Aortic smooth muscle cell (primary cell): ENCODE results near the gene SAP25. TPM values are rescaled to one million over a fixed set of nuclear protein-coding genes. Genes with fewer than 3 reads are reported as not detected.

Source experiments
- total RNA-seq: library from RNA; depleted of rRNA; stranded (reverse); fragments of >200 nt; gene quantifications from 2 replicates; pipeline ENCODE4 v1.2.3, GENCODE V29; 2014

Gene SAP25
- total RNA-seq, result not detected in 2 replicates

GRCh38 chr7:100573691-100574361, at the start of gene SAP25:
Gene SAP25 (minus strand): TSS chr7:100573900. CDS start chr7:100573742, 158 bp downstream.

GRCh38 chr7:100611983-100612729, 38.5 kb upstream of the SAP25 start, which contains the start of gene MOSPD3:
Gene MOSPD3 (plus strand): TSS chr7:100612540. CDS start chr7:100612792, 252 bp downstream.

GRCh38 chr7:100586266-100587025, 12.7 kb upstream of the SAP25 start, which contains the start of gene FBXO24:
Gene FBXO24 (plus strand): TSS chr7:100586328. CDS start chr7:100586626, 298 bp downstream.

GRCh38 chr7:100585511-100586265, 12.0 kb upstream of the SAP25 start, which contains the start of gene LRCH4:
Gene LRCH4 (minus strand): TSS chr7:100586129. CDS start chr7:100586100, 29 bp downstream.

GRCh38 chr7:100538654-100539435, 34.9 kb downstream of the SAP25 start, which contains the start of gene AGFG2:
Gene AGFG2 (plus strand): TSS chr7:100539203. CDS start chr7:100539347, 144 bp downstream.

Other genes starting within 250 kb of the SAP25 start
- 7.4 and 9.9 TPM in 2 replicates for gene PILRB, start 215.8 kb downstream of the SAP25 start, total RNA-seq
- 0.62 TPM in 1 of 2 replicates, not detected in the other for gene PILRA, start 200.4 kb downstream of the SAP25 start, total RNA-seq
- 2.2 and 2.6 TPM in 2 replicates for gene ZCWPW1, start 145.2 kb downstream of the SAP25 start, total RNA-seq
- gene MEPCE, start 144.1 kb downstream of the SAP25 start, total RNA-seq, result 30.6 and 42.9 TPM in 2 replicates
- 10.3 and 14.7 TPM in 2 replicates for gene PPP1R35, start 137.4 kb downstream of the SAP25 start, total RNA-seq
- gene SPACDR, start 109.6 kb downstream of the SAP25 start, total RNA-seq, result 0.25 and 0.79 TPM in 2 replicates
- 21.7 and 22.2 TPM in 2 replicates for gene TSC22D4, start 94.7 kb downstream of the SAP25 start, total RNA-seq
- gene NYAP1, start 90.0 kb downstream of the SAP25 start, total RNA-seq, result 0.13 and 0.19 TPM in 2 replicates
- 6.0 and 9.1 TPM in 2 replicates for gene AGFG2, start 34.7 kb downstream of the SAP25 start, total RNA-seq
- gene LRCH4, start 12.2 kb upstream of the SAP25 start, total RNA-seq, result 6.5 and 8.8 TPM in 2 replicates
- gene FBXO24, start 12.4 kb upstream of the SAP25 start, total RNA-seq, result 0.40 and 0.56 TPM in 2 replicates
- 62.9 and 94.5 TPM in 2 replicates for gene PCOLCE, start 28.5 kb upstream of the SAP25 start, total RNA-seq
- gene MOSPD3, start 38.6 kb upstream of the SAP25 start, total RNA-seq, result 4.0 and 6.9 TPM in 2 replicates
- 0.31 and 0.40 TPM in 2 replicates for gene TFR2, start 67.7 kb upstream of the SAP25 start, total RNA-seq
- not detected in 2 replicates for gene ACTL6B, start 82.5 kb upstream of the SAP25 start, total RNA-seq
- gene GNB2, start 99.8 kb upstream of the SAP25 start, total RNA-seq, result 84.4 and 86.5 TPM in 2 replicates
- 11.4 and 11.8 TPM in 2 replicates for gene GIGYF1, start 120.3 kb upstream of the SAP25 start, total RNA-seq
- gene POP7, start 132.2 kb upstream of the SAP25 start, total RNA-seq, result 30.2 and 34.5 TPM in 2 replicates
- gene EPO, start 146.6 kb upstream of the SAP25 start, total RNA-seq, result not detected in 2 replicates
- gene ZAN, start 159.7 kb upstream of the SAP25 start, total RNA-seq, result not detected in 2 replicates